GM12801 (cell line): Measurements from ENCODE around the gene LYRM1.

Experiments
- CTCF ChIP-seq: IDR thresholded peaks from one replicate; pipeline ENCODE4 v1.5.1; 2011; ENCODE audit warnings: control low read depth; ENCODE audit not compliant: insufficient read length; ENCODE audit errors: extremely low read depth

Gene LYRM1

DNA sequence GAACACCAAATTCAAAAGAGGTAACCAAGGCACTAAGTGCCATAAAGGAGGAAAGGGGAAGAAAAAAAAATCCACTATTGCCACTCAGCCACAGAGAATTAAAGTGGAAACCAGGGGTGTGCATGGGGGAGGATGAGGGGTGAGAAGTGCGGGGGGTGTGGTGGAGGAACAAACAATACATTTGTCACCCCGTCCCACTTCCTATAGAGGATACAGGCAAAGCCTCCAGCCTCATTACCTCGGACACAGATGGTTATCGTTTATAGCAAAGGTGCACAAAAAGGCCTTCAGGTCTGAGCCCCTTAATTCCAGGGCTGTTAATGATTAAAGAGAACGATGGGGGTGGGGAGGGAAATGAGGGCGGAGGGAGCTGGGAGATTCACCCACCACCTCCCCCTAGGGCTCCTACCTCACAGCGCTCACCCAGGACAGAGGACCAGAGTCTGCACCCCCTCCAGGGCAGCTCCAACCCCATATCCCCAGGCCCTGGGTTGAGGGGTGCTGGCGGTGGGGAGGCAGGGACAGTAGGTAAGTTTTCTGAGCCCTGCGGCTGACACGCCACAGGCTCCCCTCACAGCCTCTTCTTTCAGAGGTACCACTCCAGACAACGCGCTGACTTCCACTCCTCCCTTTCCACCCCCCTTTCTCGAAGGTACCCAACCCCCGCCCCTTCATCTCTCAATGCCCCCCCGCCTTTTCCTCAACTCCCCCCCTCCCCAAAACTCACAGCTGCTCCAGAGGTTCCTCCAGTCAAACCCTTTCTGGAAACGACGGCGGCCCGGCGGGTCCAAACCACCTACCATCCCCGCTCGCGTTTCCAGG, 883 bp upstream of the LYRM1 start:
- TF ChIP-seq CTCF: no peak

DNA sequence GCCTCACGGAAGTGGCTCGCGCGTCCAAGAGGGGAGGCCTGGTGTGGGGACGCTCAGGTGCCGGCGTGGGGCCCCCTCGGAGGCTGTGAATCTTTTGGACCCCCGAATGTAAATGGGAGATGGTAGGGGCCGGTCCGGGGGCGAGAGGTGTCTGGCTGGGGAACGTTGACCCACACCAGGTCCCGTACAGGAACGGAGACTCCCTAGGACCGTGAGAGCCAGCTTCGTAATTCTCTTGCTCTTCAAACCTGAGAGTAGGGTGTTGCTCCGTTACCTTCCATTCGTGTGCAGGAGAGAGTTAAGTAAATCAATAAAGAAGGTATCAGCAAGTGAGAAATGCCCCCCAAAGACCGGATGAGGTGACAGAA, 481 bp downstream of the LYRM1 start:
- no peak for TF ChIP-seq CTCF

DNA sequence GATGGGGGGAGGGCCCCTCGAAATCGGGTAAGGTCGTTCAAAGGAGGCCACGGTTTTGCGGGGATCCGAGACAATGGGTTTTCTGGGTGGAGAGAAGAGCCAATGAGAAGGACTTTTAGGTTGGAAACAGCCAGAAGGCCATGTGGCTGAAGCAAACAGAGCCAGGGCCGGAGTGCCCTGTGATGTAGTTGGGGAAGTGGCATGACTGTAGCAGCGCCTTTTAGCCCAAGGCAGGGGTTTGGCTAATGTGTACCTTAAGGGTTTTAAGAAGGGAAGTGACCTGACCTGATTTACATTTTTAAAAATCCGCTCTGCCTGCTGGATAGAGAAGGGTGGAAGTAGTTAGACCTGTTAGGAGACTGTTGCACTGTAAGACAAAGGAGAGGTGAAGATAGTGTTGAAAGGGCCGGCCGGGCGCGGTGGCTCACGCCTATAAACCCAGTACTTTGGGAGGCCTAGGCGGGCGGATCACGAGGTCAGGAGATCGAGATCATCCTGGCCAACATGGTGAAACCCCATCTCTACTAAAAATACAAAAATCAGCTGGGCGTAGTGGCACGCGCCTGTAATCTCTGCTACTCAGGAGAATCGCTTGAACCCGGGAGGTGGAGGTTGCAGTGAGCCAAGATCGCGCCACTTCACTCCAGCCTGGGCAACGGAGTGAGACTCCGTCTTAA, 1.0 kb downstream of the LYRM1 start:
- no peak for TF ChIP-seq CTCF

DNA sequence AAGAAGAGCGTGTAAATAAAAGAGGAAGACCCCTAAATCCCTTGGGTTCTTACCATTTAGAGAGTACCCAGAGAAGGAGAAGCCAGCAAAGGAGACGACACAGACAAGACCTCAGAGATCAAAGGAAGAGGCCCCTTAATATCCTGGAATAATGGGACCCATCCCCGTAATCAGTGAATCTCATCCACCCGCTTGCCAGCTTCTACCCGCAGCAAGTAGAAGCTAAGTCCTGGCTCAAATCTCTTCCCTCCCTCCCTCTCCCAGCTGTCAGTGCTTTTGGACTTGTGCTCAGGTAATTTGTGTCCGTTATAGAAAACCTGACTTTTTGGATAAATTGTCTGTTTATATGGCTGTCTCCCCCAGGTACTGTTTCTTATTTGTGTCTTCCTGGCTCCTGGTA, 1.9 kb downstream of the LYRM1 start:
- TF ChIP-seq CTCF: no peak

- TF ChIP-seq CTCF: no peak
These were observed 2.7 kb downstream of the LYRM1 start for GRCh38 chr16:20903116-20903898.

DNA sequence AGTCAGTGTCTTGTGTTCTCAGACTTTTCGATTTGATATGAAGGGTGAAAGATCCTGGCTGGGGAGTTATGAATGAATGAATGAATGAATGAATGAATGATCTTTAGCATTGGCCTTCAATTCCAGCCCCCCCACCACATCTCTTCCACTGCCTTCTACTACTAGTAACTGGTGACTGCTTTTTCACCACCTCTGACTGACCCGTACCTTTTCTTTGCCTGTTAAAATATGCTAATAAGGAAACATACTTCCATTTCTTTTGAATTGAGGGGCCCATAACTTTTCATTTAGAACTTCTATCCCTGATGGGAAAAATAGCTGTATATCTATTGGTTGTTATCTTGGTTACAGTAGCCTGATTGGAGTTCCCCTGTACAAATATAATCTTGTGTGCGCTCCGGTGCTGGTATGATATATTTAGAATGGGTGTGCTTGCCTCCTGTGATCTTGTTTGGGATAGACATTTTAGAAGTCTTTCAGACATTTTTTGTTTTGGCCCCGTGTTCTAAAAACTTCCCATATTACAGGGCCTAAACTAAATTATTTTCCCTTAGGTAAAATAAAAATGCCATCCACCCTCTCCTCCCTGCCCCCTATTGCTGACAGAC, 3.4 kb downstream of the LYRM1 start:
- no peak for TF ChIP-seq CTCF

DNA sequence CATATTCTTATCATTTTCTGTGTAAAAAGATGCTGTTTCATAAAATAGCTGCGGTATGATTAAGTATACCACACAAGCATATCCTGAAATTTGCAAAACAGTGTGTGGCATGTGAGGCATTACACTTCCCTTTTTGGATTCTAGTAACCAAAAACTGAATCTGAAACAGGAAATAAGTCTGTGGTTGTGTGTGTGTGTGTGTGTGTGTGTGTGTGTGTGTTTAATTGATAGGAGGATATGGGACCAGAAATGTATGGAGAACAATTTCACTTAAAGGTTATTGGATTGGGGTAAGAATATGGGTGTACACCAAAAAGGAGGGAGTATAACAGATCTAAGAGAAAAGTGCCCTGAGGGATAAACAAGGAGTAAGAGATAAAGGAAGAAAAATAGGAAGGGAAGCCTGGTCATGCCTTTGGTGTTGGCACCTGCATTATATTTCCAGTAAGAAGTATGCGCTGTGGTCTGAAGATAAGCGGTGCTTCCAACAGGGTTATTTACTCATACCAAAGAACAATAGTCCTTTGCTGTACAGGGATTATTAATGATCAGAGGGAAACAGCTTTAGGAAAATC, 4.0 kb downstream of the LYRM1 start:
- TF ChIP-seq CTCF: no peak
